Measurements from ENCODE around the gene FIGN.

FIGN gene, protein sequence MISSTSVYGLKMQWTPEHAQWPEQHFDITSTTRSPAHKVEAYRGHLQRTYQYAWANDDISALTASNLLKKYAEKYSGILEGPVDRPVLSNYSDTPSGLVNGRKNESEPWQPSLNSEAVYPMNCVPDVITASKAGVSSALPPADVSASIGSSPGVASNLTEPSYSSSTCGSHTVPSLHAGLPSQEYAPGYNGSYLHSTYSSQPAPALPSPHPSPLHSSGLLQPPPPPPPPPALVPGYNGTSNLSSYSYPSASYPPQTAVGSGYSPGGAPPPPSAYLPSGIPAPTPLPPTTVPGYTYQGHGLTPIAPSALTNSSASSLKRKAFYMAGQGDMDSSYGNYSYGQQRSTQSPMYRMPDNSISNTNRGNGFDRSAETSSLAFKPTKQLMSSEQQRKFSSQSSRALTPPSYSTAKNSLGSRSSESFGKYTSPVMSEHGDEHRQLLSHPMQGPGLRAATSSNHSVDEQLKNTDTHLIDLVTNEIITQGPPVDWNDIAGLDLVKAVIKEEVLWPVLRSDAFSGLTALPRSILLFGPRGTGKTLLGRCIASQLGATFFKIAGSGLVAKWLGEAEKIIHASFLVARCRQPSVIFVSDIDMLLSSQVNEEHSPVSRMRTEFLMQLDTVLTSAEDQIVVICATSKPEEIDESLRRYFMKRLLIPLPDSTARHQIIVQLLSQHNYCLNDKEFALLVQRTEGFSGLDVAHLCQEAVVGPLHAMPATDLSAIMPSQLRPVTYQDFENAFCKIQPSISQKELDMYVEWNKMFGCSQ

DNA sequence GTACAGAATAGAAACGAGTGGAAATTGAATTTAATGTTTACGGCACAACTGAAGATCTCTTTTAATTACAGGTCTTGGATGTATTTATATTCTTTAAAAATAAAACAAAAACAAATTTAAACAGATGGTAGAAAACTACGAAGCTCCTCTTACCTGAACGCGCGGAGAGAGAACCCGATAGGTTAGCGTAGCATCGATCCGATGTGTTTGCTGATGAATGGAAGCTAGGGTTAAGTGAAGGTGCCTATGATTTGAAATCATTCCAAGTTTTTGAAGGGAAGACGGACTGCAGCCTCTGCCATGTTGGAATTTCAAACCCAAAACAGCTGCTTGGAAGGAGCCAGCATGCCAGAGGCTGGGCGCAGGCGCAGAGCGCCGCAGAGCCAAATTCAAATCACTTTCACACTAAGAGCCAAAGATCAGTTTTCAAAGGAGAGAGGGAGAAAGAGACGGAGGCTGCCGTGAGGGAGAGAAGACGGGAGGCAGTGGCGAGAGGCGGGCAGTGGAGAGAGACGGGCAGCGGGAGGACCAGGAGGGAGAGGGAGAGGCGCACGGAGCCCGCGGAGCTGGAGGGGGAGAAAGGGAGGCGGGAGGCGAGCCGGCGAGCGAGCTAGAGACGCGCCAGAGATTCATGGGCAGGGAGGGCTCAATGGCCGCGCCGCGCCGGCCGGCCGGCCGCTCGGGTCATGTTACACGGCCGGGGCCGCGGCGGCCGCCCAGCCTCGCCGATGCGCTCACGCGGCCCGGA is at the start of gene FIGN:
Gene FIGN (minus strand): TSS at position 324 of the 748 bp plus-strand sequence. CDS start 1,081 bp downstream, outside the sequence.
- DNase-seq (ENCODE audit: low read depth), result no peak

DNA sequence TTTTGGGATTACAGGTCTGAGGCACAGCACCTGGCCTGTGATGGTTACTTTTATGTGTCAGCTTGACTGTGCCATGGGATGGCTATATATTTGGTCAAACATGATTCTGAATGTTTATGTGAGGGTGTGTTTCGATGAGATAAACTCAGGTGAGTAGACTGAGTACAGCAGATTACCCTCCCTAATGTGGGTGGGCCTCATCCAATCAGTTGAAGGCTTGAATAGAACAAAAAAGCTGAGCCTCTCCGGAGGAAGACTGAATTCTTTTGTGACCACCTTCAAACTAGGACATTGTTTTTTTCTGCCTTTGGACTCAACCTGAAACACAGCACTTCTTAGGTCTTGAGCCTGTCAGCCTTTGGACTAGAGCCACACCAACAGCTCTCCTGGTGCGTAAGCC is 49.4 kb upstream of the FIGN start:
- DNase-seq (ENCODE audit: low read depth), result no peak

DNA sequence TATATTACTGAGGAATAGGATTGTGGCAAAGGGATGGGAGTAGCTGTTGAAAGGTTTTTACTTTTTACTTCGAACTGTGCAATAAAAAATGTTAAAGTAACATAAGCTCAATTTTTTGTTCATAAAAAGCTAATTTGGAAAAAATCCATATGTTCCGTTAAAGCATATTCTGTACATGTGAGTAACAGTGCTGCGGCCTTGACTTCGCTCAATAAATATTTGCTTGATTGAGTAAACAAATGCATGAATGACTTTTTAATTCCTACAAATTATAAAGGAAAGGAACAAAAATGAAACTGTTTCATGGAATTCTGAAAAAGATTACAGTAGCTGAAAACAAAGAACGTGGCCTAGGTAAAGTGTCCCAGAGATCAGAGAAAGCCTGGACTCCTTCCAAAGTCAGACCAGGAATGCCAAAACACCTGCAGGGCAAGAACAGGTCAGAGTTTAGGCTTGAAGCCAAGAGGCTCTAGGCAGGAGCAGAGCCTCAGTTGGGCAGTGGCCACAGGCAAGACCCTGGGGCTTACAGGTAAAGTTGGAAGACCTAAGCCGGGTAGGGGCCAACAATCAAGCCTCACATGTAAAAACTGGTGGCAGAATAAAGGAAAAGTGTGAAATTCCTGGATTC is 44.3 kb upstream of the FIGN start:
- no peak for DNase-seq (ENCODE audit: low read depth)

DNA sequence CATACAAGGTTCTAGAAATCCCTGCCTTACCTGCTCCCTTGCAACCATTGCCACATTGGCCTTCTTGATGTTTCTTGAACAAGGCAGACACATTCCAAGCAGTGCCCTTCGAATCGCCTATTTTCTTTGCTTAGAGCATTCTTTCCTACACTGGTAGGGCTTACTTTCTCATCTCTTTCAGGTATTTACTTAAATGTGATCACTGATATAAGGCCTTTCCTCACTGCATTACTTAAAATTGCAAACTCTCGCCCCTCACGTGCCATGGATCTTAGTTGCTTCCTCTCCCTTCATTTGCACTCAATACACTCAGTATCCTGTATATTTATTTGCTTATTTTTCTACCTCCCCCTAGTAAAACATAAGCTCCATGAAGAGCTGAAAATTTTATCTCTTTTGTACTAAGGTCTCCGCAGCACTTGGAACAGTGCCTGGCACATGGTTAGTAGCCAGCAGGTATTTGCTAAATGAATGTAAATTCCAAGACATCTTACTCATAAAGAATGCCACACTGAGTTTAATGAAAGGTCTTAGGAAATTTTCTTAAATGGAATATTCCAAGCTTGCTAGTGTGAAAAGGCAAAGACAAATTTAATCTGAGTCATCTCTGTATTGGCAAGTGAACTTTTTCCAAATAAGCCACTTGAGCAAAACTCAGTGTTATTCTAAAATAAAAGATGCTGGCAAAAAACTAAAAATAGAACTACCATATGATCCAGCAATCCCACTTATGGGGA is 42.4 kb upstream of the FIGN start:
- no peak for DNase-seq (ENCODE audit: low read depth)

DNA sequence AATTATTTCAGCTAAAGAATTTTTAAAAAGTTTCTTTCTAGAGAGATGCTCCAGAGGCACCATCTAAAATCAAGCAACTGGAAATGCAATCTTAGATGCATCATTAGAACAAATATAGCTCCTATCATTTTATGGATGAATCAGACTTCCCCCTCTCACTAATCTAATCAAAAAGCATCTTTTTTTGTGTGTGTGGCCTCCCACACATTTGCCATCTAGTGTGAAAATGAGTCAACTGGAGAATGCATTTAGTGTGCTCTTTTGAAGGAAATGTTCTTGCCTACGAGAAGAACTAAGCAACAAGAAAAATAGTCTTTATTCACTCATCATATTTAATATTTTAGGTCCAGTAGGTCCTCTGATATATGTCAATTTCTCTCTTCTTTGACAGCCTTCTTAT is 39.5 kb upstream of the FIGN start:
- DNase-seq (ENCODE audit: low read depth), result no peak

DNA sequence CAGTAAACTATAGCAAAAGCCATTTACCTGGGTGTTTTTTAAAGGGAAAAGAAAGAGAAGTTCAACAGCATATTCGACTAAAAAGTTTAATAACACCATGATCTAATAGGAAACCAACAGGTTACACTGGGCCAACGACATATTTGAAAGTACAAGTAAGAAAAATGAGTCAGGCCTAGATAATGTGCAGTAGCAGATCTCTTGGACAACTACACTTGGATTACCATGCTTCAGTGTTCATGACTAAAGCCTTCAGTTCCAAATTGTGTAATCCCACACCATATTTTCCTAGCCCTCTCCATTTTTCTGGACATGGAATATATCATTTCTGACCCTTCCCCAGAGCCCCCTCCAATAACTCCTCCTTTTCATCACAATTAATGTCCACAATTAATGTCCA is 39.1 kb upstream of the FIGN start:
- DNase-seq (ENCODE audit: low read depth), result no peak

DNA sequence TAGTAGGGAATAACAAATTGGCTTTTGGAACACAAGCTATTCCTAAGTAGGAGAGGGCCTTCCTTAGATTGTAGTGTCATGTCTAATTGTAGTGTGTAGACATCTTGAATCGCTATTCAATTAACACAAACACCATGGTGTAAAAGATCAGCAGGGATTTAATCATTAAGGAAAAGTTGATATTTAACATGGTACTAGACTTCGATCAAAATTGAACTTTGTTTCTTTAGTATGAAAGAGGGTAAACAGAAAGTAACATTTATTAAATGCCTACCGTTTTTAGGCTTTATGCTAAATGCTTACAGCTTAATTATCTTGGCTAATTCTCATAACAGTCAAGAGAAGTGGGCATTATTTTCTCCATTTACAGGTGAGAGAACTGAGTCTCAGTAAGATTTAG is 37.5 kb upstream of the FIGN start:
- DNase-seq (ENCODE audit: low read depth), result no peak

DNA sequence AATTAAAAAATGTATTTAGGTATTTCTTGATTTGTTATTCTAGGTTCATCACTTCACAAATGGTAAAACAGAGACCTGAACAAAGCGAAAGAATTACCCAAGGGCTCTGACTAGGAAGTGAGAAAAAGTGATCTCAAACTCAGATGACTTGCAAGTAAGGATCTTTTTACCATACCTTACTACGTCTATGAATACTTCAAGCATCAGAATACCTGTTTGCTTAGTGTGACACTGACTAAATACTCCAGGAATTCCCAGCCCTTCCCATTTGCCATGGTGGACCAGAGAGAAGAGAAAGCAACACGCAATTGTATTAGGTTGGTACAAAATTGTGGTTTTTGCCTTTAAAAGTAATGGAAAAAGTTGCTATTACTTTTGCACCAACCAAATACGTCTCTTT is 35.8 kb upstream of the FIGN start:
- DNase-seq (ENCODE audit: low read depth), result no peak

DNA sequence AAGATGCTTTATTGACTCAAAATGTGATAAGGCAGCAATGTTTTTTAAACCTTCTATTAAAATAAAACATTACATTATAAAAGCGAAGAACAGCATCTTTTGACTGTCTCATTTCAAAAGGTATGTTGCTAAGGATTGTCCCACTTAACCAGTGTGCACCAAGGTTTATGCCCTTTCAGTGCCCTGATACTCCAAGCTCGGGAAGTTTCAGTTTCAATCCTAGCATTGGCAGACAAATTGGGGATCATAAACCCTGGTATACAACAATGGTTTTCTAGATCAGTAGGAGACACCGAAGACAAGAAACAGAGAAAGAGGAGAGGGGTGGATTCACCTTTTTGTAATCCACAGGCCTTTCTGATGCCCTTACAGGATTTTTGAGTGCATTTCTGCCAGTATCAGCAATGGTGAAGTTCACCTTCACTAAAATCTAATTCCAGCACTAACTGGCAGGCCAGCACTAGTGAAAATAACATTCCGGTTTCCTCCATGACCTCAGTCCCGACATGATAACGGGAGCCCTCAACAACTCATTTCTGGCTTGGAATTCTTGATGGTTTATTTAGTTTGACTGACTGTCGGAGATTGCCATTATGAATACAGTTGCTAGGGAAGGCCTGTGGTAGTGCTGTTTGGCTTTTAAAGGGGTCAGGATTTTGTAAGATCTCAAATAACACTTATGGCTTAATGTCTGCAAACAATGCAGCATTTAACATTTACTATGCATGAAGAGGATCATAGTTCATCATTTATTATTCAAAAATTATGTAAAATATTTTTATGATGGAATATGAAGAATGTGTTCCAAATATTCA is 33.3 kb upstream of the FIGN start:
- no peak for DNase-seq (ENCODE audit: low read depth)

DNA sequence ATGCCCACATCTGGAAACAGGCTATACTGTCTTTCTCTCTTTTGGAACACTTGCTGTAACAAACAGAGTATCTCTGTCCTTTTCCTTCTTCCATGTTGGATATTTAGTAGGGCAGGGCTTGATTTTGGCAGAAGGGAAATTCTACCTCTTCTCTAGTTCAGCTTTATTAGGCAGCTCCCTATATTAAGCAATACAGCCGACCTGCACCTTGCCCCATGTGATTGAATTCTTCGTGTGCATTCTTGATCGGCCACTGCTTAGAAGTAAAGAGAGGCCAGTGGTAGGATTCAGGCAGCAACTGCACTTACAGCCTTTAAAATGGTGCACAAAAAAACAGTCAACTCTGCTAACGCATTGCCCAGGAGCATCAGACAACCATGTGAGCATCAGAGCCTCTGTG is 31.3 kb upstream of the FIGN start:
- DNase-seq (ENCODE audit: low read depth), result no peak

DNA sequence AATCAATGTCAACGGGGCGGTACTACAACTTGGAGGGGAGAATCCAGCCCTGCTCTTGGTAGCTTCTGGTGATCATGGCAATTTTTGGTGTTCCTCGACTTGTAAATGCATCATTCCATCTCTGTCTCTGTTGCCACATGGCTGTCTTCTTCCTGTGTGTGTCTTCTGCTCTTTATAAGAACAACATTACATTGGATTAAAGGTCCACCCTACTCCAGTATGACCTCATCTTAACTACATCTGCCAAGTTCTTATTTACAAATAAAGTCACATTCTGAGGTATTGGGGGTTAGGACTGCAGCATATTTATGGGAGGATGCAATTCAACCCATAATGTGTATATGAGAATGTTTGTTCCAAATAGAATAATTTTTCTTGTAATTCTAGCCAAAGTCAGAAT is 28.8 kb upstream of the FIGN start:
- no peak for DNase-seq (ENCODE audit: low read depth)

DNA sequence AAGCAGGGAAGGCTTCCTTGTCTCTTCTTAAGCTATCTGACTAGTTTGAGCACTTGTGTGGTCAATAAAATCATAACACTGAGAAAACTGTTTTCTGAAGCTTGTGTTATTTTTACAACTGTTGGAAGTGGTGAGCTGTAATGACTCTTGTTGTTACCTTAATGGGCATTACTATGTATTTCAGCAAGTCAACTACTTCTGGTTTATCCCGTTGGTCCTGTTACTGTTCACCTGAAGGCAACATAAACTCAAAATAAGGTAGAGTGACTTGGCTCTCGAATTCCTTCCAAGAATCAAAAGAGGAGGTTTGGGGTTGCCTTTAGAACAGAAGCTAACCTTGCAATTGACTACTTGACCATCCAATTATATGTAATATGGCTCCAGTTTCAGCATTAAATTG is 23.2 kb upstream of the FIGN start:
- no peak for DNase-seq (ENCODE audit: low read depth)

DNA sequence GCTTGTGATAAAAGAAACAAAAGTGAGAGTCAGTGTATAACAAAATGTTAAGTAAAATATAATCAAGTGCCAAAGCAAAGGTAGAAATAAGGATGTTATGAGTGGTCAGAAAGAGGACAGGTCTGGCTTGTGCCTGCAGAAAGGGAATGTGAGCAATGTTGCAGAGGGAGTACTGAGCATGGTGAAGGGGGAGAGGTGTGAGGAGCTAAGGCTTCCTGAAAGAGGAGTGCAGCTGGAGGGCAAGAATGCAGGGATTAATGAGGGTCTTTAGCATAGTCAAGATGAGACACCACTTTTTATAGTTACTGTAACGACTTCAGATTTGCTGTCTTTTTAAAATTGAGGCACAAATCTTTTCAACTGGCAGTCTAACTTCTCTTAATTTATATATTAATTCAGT is 22.0 kb upstream of the FIGN start:
- no peak for DNase-seq (ENCODE audit: low read depth)

DNA sequence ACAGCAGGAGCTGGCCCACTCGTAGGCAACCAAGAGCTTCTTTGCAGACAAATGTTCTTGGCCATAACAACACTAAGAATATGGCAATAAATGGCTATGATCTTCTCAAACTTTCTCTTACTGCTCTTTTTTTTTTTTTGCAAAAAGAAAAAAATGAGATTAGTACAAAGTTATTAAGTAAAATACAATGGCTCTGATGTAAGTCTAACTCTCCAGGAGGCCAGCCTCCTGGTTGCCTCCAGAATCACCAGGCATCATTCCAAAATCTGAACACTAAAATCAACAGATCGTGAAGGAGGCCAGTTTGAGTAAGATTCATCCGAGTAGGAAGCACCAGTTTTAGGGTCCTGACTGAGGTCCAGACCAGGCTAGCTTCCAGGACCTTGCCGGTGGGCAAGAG is 20.8 kb upstream of the FIGN start:
- no peak for DNase-seq (ENCODE audit: low read depth)

DNA sequence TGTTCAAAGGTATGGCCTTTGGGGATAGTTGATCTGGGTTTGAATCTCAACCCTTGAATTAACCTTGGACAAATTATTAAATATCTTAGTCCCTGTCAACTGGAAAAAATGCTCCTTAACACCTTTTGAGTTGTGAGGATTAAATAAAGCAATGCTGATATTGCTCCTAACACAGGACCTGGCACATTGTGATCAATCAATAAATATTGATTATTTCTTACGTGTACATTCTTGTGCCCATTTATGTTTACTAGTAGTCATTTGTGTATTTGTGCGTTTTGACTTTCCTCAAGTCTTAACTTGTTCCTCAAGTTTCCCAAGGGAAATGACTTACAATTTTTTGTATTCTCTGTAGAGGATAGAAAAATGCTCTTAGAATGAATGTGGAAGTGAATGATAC is 19.6 kb upstream of the FIGN start:
- DNase-seq (ENCODE audit: low read depth), result no peak

DNA sequence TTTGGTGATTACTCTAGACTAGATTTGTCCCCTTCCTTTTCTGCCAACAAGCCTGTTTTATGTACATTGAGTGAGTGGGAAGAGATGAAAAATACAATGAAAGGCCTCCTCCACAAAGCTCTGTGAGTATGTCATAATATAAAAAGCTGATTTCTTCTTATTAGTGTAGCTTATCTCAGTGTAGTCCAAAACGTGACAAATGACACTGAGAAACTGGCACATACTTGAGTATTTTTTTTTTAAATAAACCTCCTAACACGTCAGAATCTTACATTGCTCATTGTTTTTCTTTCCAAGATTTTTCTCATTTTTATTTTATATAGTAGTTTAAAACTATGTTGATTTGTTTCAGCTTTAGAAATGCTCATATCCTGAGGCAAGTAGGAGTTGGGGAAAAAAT is 17.9 kb upstream of the FIGN start:
- DNase-seq (ENCODE audit: low read depth), result no peak

DNA sequence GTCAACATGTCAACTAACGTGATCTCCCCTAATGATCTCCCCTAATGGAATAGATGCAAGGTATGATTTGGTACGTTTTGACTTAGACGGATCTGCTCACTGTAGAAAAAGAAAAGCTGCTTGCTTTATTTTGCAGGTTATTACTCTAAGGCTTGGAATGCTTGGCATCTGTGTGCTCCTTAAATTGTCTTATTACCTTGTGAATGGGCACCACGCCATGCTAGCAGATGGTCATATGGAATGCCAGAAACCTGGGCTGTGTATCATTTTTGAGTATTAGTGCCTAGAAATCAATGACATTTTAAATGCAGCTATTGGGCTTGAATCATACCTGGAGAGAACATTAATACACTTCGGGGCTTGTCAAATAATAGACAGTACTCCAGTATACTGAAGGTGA is 16.5 kb upstream of the FIGN start:
- no peak for DNase-seq (ENCODE audit: low read depth)

DNA sequence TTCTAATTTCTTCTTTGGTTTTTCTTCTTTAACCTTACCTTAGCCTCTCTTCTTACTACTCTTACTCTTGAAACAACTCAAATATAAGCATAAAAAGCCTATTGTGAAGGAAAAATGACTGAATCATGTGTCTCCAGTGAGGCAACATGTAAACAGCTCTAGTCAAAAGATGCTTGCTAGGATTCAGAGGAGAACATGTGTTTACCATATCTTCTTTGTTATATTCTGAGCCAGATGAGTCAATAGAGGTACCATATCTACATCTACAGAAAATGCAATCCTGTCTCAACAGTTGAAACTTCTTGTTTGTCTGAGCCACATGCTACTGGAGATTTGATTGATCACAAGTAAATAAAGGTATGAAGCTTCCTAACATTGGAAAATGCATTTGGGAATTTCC is 15.9 kb upstream of the FIGN start:
- no peak for DNase-seq (ENCODE audit: low read depth)

DNA sequence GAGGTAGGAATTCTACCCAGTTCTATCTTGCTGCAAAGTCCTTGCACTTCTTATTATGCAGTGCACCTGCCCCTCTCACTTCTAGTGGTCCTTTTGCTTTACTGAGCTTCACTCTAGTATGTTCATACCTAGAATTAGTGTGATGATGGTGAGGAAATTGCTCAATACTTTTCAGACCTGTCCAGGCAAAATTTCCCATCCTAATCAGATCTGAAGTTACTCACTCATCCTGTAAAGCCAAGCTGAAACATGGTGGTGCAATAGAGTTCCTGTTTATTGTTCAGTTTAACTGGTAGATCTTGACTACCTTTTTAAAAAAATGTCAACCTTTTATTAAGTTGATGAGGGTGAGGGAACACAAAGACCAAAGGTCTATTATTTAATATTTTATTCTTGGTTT is 12.6 kb upstream of the FIGN start:
- DNase-seq (ENCODE audit: low read depth), result no peak

DNA sequence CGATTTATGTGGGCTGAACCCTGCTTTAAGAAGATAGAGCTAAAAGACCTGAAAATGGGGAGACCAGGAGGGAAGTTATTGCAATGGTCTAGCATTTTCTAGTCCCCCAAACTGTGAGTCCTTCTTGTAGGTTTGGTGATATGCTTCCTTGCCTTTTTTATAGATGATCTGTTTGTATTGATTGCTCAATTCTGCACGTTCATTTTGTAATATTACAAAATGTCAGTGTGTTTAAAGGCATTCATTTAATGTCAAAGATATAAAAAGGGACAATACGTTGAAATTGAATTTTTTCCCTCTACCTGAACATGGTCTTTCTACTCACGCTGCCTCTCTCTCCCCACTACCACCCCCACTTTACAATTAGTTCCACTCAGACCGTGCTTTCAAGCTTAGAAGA is 5.6 kb upstream of the FIGN start:
- DNase-seq (ENCODE audit: low read depth), result no peak

DNA sequence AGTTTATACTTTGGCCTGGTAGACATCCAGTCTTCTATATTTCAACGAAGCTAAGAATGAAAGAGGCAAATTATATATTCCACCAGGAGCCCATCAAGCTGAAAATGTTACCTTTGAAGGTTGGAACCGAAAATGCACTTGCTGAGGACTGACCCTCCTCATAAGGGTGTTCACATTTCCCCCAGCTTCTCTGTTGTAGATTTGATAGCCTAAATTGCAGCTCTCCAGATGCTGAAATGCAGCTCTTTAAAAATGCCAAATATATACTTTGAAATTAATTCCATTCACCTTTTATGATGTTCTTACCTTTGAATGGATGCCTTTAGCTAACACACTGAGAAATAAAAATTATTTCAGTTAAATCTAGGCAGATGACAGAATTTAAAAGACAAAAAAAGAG is 1.8 kb upstream of the FIGN start:
- no peak for DNase-seq (ENCODE audit: low read depth)

Data from stimulated activated CD8-positive, alpha-beta memory T cell treated with anti-CD3 and anti-CD28 coated beads, Interleukin-15, amount 100 ng/mL, for 1 hour (primary cell).